ENCODE results near the gene PIP4K2A.

GRCh38 chr10:22629852-22630233 is 84.5 kb downstream of the PIP4K2A start:
- TF ChIP-seq POLR2A (IDR thresholded peaks at IDR 0.05) (no peak), CTCF (IDR thresholded peaks at IDR 0.05) (no peak), POLR2AphosphoS5 (IDR thresholded peaks at IDR 0.05) (no peak)

Measured in breast epithelium (tissue), 3 donors.